GM19372 (cell line): ENCODE measurements around the gene LYPD4.
A peak's percentile ranks its signal among the peaks of the same experiment; 100 is the strongest.
"Not testable (repeated sequence)": the region's sequence is repeated elsewhere in the genome, so short reads cannot be mapped to it uniquely, and the experiment has no call there.

Experiments
- ATAC-seq: cut with Tn5 transposase; IDR thresholded peaks from one replicate; pipeline ENCODE4 v1.9.1; 2021; ENCODE audit warnings: mild to moderate bottlenecking, low read depth, moderate library complexity; ENCODE audit not compliant: unreplicated experiment

The LYPD4 gene

DNA sequence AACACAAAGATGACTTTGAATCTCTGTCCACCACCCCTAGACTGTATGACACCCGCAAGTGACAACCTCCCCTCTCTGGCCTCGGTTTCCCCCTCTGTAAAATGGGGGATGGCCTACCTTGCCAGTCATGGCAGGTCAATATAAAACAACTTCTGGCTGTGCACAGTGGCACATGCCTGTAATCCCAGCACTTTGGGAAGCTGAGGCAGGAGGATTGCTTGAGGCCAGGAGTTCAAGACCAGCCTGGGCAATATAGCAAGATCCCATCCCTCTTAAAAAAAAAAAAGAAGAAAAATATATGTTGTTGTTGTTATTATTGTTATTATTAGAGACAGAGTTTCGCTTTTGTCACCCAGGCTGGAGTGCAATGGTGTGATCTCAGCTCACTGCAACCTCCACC lies 31.5 kb upstream of the LYPD4 start:
- ATAC-seq, result not testable (repeated sequence)

DNA sequence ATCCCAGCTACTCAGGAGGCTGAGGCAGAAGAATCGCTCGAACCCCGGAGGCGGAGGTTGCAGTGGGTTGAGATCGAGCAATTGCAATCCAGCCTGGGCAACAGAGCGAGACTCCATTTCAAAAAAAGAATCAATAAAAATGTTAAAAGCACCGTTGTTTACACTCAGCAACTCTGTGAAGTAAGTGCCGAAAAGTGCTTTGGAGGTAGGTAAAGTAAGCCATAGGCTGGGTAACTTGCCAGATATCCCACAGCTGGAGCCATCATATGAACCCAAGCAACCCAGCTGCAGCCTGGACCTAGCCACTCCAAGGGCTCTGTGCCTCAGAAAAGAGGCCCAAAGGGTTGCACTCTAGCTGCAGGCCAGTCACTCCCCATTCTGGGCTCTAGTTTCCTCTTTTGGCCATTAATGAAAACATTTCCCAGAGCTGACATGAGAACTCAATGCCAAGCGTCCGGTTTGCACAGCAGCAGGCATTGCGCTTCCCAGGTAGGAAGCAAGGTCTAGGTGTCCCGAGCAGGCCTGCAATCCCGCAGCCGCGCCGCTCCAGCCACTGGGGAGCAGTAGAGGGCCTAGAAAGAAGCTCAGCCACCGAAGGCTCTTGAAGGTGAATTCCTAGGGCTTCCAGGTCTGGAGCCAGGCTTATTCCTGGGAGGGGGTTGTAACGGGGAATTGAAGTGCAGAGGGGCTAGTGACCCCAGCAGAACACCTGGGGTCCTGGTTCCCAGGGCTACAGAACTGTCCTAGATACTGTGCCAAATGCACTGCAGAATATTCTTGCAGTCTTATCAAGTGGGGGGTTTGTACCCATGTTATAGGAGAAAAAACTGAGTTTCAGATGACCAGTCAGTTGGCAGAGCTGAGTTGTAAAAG lies 28.5 kb upstream of the LYPD4 start:
- no peak for ATAC-seq

DNA sequence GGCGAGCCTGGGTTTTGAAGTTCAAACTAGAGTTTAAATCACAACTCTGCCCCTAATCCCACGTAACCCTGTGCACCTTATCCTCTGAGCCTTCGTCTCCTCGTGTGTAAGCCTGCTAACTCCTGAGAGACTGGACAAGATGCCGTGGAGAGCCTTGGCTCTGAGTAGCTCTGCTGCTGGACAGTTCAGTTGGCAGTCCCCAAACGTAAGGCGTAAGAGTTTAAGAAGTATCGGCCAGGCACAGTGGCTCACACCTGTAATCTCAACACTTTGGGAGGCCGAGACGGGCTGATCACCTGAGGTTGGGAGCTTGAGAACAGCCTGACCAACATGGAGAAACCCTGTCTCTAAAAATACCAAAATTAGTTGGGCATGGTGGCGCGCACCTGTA lies 27.9 kb upstream of the LYPD4 start:
- ATAC-seq, result no peak

DNA sequence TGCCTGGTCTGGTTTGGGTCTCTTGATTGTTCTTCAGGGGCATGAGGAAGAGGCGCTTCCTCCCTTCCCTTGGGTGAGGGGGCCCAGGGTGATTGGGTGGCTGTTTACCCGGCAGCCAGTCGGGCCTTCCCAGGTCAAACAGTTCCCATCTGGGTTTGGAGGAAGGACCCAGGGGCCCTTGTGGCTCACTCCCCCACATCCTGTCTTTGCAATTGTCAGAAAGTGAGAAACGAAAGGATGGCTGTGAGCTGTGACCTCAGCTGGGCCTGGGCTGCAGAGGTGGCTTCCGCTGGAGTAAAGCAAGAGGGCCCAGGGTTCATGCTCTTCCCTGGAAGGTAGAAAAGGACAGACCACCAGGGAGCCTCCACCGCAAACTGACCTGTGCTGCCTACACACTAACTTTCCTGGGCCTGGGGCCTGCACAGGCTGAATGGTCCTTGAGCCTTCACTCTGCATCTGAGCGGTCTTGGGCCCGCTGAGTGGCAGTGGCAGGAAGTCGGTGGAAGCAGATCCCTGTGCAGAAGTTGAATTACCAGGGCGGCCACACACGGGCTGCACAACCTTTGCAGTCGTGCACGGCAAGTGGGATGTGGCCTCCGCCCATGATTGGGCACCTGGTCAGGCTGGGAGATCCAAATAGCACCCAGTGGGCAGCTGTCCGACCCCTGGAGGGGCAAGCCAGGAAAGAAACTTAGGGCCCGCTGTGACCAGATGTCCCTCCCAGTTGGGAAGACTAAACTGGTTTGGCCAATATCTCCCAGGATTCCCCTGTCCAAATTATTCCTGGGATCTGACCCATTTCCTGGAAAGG lies 27.3 kb upstream of the LYPD4 start:
- ATAC-seq, result no peak

GRCh38 chr19:41870401-41870873 lies 26.0 kb upstream of the LYPD4 start:
- ATAC-seq, result no peak

DNA sequence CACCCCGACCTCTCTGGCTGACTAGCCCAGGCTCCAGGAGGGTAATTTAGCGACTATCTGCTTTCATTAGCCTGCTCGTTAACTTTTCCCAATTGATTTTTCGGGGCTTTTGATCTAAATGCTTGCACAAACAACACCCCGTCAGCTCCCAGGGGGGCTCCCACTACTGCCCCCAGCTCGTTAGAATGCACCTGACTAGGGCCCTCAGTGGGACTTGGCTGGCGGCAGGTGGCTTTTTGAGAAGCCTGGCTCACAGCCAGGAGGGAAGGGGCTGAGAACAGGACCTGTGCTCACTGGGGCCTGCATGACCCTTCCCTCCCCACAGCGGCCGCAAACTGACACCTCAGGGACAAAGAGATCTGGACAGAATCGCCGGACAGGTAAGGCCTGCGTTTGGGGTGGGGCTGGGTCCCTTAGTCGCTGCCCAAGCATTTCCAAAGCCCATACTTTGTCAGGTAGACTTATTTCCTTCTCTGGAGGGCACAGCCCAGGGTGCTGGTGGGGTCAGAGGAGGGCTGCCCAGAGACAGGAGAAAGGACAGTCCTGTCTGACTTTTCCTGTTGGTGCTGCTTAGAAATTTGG lies 25.0 kb upstream of the LYPD4 start:
- no peak for ATAC-seq

DNA sequence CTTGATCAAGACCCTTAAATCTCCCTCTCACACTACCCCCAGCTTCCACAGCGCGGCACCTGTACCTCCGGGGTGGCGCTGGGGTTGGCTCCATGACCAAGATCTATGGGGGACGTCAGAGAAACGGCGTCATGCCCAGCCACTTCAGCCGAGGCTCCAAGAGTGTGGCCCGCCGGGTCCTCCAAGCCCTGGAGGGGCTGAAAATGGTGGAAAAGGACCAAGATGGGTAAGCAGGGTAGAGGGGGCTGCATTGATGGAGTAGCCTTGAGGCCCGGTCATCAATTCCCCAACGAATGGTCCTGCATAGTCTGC lies 24.5 kb upstream of the LYPD4 start:
- no peak for ATAC-seq

GRCh38 chr19:41868120-41868988 lies 23.9 kb upstream of the LYPD4 start:
- no peak for ATAC-seq

DNA sequence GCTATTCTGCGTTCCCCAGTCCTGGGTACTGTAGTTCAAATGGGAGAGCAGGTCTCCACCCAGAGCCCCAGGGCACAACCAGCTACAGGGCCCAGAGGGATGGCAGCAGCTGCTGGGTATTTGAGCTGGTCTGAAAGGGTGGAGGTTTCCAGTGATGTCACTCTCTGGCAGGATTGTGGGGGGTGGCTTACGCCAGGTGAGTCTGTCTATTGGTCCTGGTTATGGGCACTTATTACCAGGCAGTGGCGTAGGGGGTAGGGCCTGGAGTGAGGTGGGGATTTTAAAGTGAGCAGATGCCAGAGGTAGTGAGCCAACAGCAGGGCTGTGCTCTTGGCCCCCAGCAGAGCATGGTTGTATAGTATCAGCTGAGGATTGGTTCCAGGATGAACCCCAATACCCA lies 21.8 kb upstream of the LYPD4 start:
- no peak for ATAC-seq

- ATAC-seq, result no peak
Observed at GRCh38 chr19:41864374-41864773, 19.9 kb upstream of the LYPD4 start.

- ATAC-seq, result no peak
Observed at GRCh38 chr19:41863209-41863931, 18.9 kb upstream of the LYPD4 start.

DNA sequence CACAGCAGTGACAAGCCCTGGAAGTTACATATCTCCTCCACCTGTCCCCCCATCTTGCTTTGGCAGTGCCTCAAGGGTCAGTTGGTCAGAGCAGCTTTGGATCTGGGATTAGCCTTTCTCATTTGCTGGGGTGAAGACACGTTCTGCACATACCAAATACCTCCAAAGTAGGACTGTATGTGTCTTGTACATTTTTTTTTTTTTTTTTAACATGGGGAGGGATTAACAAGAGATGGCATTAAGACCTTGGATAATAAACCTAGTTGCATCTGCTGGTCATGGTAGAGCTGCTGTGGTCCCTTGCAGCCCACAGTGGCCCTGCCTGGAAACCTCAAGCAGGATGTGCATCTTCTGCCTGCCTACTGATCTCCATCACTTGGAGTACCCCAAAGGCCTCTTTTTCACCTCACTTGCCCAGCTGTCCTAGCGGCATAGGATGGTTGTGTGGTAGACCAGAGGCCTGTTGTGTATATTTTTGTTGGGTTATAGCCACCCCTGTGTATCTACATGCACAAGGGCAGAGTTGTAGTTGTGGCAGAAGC lies 18.0 kb upstream of the LYPD4 start:
- ATAC-seq, result no peak

- ATAC-seq, result no peak
Observed at GRCh38 chr19:41861846-41862245, 17.4 kb upstream of the LYPD4 start.

DNA sequence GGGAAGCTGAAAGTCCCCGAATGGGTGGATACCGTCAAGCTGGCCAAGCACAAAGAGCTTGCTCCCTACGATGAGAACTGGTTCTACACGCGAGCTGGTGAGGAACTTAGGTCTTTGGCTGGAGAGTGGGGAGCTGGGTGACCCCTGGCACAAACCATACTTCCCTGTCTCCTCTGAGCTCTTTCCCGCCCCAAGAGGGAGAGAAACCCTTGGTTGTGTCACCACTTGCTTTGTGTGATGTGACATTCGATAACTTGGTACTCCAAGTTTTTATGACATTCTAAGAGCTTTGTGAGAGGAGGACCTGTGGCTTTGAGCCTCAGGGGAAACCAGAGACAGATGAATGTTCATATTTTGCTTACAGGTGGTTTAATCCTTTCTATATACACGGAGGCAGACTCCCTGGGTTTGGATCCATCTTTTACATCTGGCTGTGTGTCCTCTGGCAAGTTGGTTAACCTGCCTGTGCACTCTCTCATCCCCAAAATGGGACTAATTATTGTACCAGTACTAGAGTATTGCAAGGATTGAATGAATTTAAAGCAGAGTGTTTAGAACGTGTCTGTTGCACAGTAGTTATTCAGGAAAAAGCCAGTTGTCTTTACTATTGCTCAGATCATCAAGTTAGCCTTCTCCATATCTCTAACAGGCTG lies 16.8 kb upstream of the LYPD4 start:
- ATAC-seq, result no peak

- ATAC-seq, result no peak
Observed at GRCh38 chr19:41860419-41861115, 16.1 kb upstream of the LYPD4 start.

DNA sequence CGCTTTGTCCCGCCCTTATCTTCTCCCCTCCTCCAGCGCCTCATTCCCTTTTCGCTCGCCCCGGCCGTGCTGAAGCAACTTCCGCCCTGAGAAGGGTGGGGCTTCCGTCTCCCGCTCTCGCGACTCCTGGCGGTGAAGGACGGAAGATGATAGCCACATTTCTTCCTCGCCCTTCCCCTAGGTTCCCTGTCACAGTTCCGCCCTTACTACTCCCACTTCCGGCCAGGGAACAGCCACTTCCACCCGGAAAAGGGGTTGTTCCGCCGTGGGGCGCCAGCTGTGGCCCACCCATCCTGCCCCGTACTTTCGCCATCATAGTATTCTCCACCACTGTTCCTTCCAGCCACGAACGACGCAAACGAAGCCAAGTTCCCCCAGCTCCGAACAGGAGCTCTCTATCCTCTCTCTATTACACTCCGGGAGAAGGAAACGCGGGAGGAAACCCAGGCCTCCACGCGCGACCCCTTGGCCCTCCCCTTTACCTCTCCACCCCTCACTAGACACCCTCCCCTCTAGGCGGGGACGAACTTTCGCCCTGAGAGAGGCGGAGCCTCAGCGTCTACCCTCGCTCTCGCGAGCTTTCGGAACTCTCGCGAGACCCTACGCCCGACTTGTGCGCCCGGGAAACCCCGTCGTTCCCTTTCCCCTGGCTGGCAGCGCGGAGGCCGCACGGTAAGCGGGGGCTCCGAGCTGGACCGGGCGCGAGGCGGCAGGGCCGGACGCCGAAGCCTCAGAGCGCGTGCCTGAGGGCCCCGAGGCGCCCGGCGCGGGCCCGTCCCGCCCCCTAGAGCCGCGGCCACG lies 15.3 kb upstream of the LYPD4 start, which contains the start of gene RPS19:
Gene RPS19 (plus strand): TSS at position 638 of the 801 bp plus-strand sequence. CDS start 520 bp downstream, outside the sequence.
- ATAC-seq, result peak; percentile 75

- no peak for ATAC-seq
Observed at GRCh38 chr19:41859213-41859617, 14.7 kb upstream of the LYPD4 start.
